Measurements from ENCODE around the gene CXADR. TPM values are rescaled to one million over a fixed set of nuclear protein-coding genes. Genes with fewer than 3 reads are reported as not detected.

Gene CXADR
- total RNA-seq, 1 experiment from 2014 or later = 152 TPM

DNA sequence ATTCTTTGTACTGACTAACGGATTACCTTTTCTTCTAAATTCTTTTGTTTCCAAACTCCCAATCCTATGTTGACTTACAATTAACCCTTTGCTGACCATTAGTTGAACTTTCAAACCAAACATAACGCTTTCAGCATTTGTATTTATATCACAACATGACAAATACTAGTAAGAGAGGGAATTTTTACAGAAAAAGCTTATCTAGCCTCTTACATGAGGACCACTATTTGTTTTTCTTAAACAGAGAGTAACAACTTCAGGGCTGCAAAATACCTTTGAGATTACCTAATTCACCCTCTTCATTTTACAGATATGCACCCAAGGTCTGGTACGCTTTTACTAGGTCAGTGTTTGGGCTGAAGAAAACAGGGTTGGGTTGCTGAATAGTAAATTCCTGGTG lies 45.0 kb upstream of the CXADR start:
- no peak overlapping the region for H2BK5ac ChIP-seq (ENCODE audit: insufficient read length, low read length)
- H2BK120ac ChIP-seq (ENCODE audit: low read depth, low read length, poor library complexity, severe bottlenecking) = no peak overlapping the region
- no peaks in the 10 kb centered on the region for H3K27me3 Mint-ChIP-seq (ENCODE audit: low read depth)
- no peak overlapping the region for H3K4ac ChIP-seq (ENCODE audit: low read depth, low read length)
- H2BK15ac ChIP-seq (ENCODE audit: low read depth, low read length) = no peak overlapping the region
- no peaks in the 10 kb centered on the region for H3K79me2 ChIP-seq (ENCODE audit: insufficient read depth, low read length)
- no peaks in the 10 kb centered on the region for H3K27me3 ChIP-seq (ENCODE audit: insufficient read depth, low read length)
- no peaks in the 10 kb centered on the region; a peak in 1 of 7 replicates for H3K36me3 Mint-ChIP-seq (ENCODE audit: insufficient read depth in 1 of 3, low read depth in 3 of 3)
- no peaks in the 10 kb centered on the region for H3K9me3 ChIP-seq (ENCODE audit: control insufficient read depth, low read depth, low read length)
- peak overlapping the region; percentile 71 to 77 for H3K4me3 Mint-ChIP-seq
- H3K9ac ChIP-seq (ENCODE audit: extremely low read depth, insufficient read length, low read length) = no peak overlapping the region
- H2AK5ac ChIP-seq (ENCODE audit: insufficient read length, low read length) = no peak overlapping the region
- TF ChIP-seq, protein P1, sequence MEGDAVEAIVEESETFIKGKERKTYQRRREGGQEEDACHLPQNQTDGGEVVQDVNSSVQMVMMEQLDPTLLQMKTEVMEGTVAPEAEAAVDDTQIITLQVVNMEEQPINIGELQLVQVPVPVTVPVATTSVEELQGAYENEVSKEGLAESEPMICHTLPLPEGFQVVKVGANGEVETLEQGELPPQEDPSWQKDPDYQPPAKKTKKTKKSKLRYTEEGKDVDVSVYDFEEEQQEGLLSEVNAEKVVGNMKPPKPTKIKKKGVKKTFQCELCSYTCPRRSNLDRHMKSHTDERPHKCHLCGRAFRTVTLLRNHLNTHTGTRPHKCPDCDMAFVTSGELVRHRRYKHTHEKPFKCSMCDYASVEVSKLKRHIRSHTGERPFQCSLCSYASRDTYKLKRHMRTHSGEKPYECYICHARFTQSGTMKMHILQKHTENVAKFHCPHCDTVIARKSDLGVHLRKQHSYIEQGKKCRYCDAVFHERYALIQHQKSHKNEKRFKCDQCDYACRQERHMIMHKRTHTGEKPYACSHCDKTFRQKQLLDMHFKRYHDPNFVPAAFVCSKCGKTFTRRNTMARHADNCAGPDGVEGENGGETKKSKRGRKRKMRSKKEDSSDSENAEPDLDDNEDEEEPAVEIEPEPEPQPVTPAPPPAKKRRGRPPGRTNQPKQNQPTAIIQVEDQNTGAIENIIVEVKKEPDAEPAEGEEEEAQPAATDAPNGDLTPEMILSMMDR (conservative IDR thresholded peaks at IDR 0.05) = no peak
- peaks cover 15 to 16% of the 10 kb centered on the region in 2 experiments for H3K4me1 Mint-ChIP-seq
- H3K79me1 ChIP-seq (ENCODE audit: insufficient read depth, low read depth, low read length, poor library complexity, severe bottlenecking) = no peaks in the 10 kb centered on the region
- H3K14ac ChIP-seq (ENCODE audit: insufficient read depth, low read length) = no peak overlapping the region
- no peak overlapping the region for H2BK12ac ChIP-seq (ENCODE audit: insufficient read length, low read depth, low read length)
- peak overlapping the region; percentile 60 for H2BK20ac ChIP-seq (ENCODE audit: low read depth, low read length, poor library complexity, severe bottlenecking)
- no peak for DNase-seq
- H4K91ac ChIP-seq (ENCODE audit: insufficient read length, low read depth, low read length) = no peak overlapping the region
- peak overlapping the region; percentile 37 for H3K4me2 ChIP-seq (ENCODE audit: insufficient read depth, insufficient read length, low read length)
- no peak overlapping the region for H4K8ac ChIP-seq (replicated peaks; ENCODE audit: insufficient read length, low read depth, low read length)
- no peak overlapping the region for H3K56ac ChIP-seq (ENCODE audit: insufficient read length, low read depth, low read length)
- H3K27ac ChIP-seq (ENCODE audit: insufficient read length, low read depth, low read length) = no peak overlapping the region
- no peak overlapping the region for H3K18ac ChIP-seq (ENCODE audit: insufficient read length, low read depth, low read length)
- peaks cover 2 to 3% of the 10 kb centered on the region in 2 experiments; a peak in 2 of 5 replicates for H3K9me3 Mint-ChIP-seq
- H3K27ac Mint-ChIP-seq = no peak overlapping the region; a peak in 1 of 7 replicates
- no peak overlapping the region for H3T11ph ChIP-seq (ENCODE audit: low read length)
- H3K23ac ChIP-seq (ENCODE audit: insufficient read length, low read depth, low read length) = no peak overlapping the region
- no peaks in the 10 kb centered on the region for H3K4me1 ChIP-seq (ENCODE audit: insufficient read depth, low read length)
- no peaks in the 10 kb centered on the region for H3K23me2 ChIP-seq (ENCODE audit: insufficient read length, low read depth, low read length, poor library complexity, severe bottlenecking)
- WGBS (ENCODE audit: extremely low coverage, insufficient read length, low lambda C conversion rate) = no CpG with 5 or more reads among the region's 3 CpGs
- H4K20me1 ChIP-seq (ENCODE audit: control insufficient read depth, insufficient read depth, insufficient read length) = no peaks in the 10 kb centered on the region
- no peak overlapping the region for H4K5ac ChIP-seq (ENCODE audit: insufficient read length, low read depth, low read length)
- H2AFZ ChIP-seq (ENCODE audit: low read length) = peak overlapping the region; percentile 22

All from H9 (cell line).